Common myeloid progenitor, CD34-positive (primary cell): ENCODE measurements around the gene DENND1B.

ENCODE experiments used
- CTCF ChIA-PET: fragments of 350-600 bp; sonication (Branson Sonifier 250); formaldehyde crosslinking; loops from one replicate; lab custom pipeline; 2021; ENCODE audit warnings: antibody characterized with exemption; lab: Charles Lee
- POLR2A ChIA-PET: fragments of 350-600 bp; sonication (Branson Sonifier 250); formaldehyde crosslinking; loops from one replicate; lab custom pipeline; 2021; ENCODE audit warnings: antibody characterized with exemption; lab: Charles Lee
- DNase-seq, 3 donors: peaks; one replicate each; pipeline versions ENCODE4 v3.0.0 to v3.0.0-alpha.2; 2013
- H3K27ac ChIP-seq, 2 experiments: 1 replicate in 1 of 2; 2 replicates in 1 of 2; pipeline ENCODE4 v1.7.0; 2013; ENCODE audit warnings: inconsistent platforms in 2 of 2, low read length in 2 of 2, mild to moderate bottlenecking in 2 of 2, low read depth in 1 of 2, moderate library complexity in 1 of 2; ENCODE audit not compliant: severe bottlenecking in 2 of 2, insufficient read depth in 1 of 2, poor library complexity in 1 of 2
- H3K27me3 ChIP-seq, 5 experiments: replicated peaks in 2 of 5; 1 replicate in 3 of 5; 2 replicates in 2 of 5; pipeline versions ENCODE4 v1.6.1 to v1.7.0; 2013; ENCODE audit warnings: low read length in 4 of 5, mild to moderate bottlenecking in 2 of 5, moderate library complexity in 2 of 5, inconsistent platforms in 1 of 5; ENCODE audit not compliant: insufficient read depth in 5 of 5, control insufficient read depth in 4 of 5
- H3K36me3 ChIP-seq, 4 experiments: 1 replicate in 2 of 4; 2 replicates in 2 of 4; pipeline versions ENCODE4 v1.6.1 to v1.7.0; 2013; ENCODE audit warnings: low read length in 3 of 4, control low read depth in 1 of 4, mild to moderate bottlenecking in 1 of 4; ENCODE audit not compliant: control insufficient read depth in 4 of 4, insufficient read depth in 4 of 4
- H3K4me1 ChIP-seq, 4 experiments: 1 replicate in 3 of 4; 2 replicates in 1 of 4; pipeline versions ENCODE4 v1.6.1 to v1.7.1; 2013; ENCODE audit warnings: low read length in 3 of 4, mild to moderate bottlenecking in 3 of 4, control low read depth in 1 of 4, inconsistent platforms in 1 of 4, moderate library complexity in 1 of 4; ENCODE audit not compliant: control insufficient read depth in 4 of 4, insufficient read depth in 4 of 4; ENCODE audit errors: control extremely low read depth in 1 of 4
- H3K4me3 ChIP-seq, 7 experiments: 1 replicate in 4 of 7; 2 replicates in 3 of 7; pipeline versions ENCODE4 v1.5.1 to v1.7.0; 2013; ENCODE audit warnings: mild to moderate bottlenecking in 7 of 7, low read length in 6 of 7, moderate library complexity in 6 of 7, inconsistent platforms in 2 of 7, low read depth in 2 of 7, control low read depth in 1 of 7; ENCODE audit not compliant: insufficient read depth in 4 of 7, control insufficient read depth in 1 of 7; ENCODE audit errors: extremely low read depth in 1 of 7
- H3K9me3 ChIP-seq, 5 experiments: 1 replicate in 4 of 5; 2 replicates in 1 of 5; pipeline versions ENCODE4 v1.6.1 to v1.7.1; 2013; ENCODE audit warnings: low read length in 4 of 5, mild to moderate bottlenecking in 2 of 5, inconsistent platforms in 1 of 5, low read depth in 1 of 5, moderate library complexity in 1 of 5; ENCODE audit not compliant: control insufficient read depth in 4 of 5, insufficient read depth in 2 of 5; ENCODE audit errors: control extremely low read depth in 1 of 5
- WGBS: methylation state at CpG from one replicate; pipeline ENCODE4 v1.1.5; 2013; ENCODE audit not compliant: insufficient coverage; 5-methylcytosine and 5-hydroxymethylcytosine counted together

DENND1B gene

DNA sequence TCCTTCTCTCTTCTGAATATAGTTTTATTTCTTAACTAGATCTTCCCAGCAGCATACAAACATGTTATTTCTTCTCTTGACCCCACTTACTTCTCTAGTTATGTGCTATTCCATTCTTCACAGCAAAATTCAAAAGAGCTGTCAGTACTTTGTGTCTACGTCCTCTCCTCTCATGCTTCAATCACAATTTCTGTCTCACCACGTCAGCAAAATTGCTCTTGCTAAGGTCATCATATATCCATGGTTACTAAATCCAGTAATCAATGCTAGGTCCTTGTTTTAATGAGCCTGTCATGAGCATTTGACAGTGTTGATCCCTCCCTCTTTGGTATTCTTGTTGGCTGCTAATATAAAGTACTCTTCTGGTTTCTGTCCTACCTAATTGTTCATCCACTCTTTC lies 214.2 kb downstream of the DENND1B start:
- H3K9me3 ChIP-seq, result peaks cover 0 to 4% (median 0%) of the 10 kb centered on the region in 5 experiments
- H3K4me3 ChIP-seq, result no peak overlapping the region
- DNase-seq, result no peak
- H3K27ac ChIP-seq, result no peak overlapping the region
- no peaks in the 10 kb centered on the region for H3K27me3 ChIP-seq
- H3K36me3 ChIP-seq, result peaks cover 4 to 23% (median 14%) of the 10 kb centered on the region in 4 experiments
- no peaks in the 10 kb centered on the region for H3K4me1 ChIP-seq
- ChIA-PET CTCF (no interaction called here), POLR2A (no interaction called here)
- WGBS, result 100% methylated on average over 2 of the region's 2 CpGs

DNA sequence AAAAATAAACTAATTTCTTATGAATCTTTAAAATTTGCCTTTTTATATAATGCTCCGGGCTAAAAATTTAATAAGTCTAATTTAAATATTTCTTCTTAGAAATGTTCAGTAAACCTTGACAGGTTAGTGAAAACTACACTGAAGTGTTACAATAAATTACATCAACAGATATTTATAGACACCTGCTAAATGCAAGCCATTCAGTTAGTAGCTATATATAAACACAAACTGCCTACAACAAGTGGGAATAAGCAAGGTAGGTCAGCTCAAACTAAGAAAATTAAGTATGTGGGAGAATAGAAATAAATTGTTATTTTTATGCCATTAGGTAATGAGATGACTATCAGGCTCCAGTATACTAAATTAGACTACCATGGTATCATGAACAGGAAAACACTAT lies 215.6 kb downstream of the DENND1B start:
- DNase-seq, result no peak

DNA sequence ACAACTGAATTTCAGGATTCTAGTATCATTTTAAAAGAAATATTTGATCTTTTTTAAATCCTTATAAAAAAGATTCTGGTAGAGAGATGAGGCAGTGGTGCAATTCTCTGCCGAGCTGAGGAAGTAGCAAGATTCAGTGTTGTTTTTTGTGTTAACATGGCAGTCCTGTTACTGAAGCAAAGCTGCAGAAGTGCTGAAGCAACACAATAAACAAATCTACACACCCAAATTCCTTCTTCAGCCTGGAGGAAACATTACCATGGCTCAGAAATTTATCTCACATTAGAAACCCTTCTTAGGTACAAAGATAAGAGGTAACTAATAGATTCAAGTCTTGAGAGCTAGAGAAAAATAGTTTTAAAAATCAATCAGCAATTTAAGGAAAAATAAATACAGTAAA lies 216.0 kb downstream of the DENND1B start:
- CTCF ChIA-PET, result no interaction called here
- WGBS, result no CpG with 5 or more reads among the region's 1 CpG
- no peak overlapping the region for H3K4me3 ChIP-seq

More for the DNA sequence above, 215.6 kb downstream of the DENND1B start:
- H3K36me3 ChIP-seq, result peaks cover 4 to 24% (median 14%) of the 10 kb centered on the region in 4 experiments
- ChIA-PET CTCF (no interaction called here), POLR2A (no interaction called here)
- peaks cover 0 to 6% (median 0%) of the 10 kb centered on the region in 5 experiments for H3K9me3 ChIP-seq
- H3K27me3 ChIP-seq, result no peaks in the 10 kb centered on the region
- no peak overlapping the region for H3K27ac ChIP-seq
- H3K4me1 ChIP-seq, result no peaks in the 10 kb centered on the region
- no peak overlapping the region for H3K4me3 ChIP-seq
- no CpG with 5 or more reads among the region's 1 CpG for WGBS

DNA sequence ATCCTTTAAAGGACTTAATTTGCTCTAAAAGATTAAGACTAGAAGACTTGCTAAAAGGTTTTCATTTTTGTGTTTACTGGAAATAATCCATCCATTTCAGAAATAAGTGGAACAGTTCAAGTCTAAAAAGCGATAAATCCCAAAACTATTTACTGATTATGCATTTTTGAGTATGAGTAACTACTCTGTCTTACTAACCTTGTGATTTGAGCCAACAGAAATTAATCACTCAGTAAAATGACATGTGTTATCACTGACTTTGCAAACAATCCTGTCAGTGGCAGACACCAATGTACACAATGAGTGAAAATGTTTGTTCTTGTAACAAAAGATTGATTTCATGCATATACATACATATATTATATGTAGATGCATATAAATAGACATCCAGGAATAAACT lies 218.0 kb downstream of the DENND1B start:
- Histone ChIP-seq H3K9me3 (peaks cover 0 to 2% (median 0%) of the 10 kb centered on the region in 5 experiments), H3K4me3 (no peak overlapping the region), H3K36me3 (peaks cover 0 to 11% (median 8%) of the 10 kb centered on the region in 4 experiments), H3K27me3 (no peaks in the 10 kb centered on the region), H3K27ac (no peak overlapping the region), H3K4me1 (no peaks in the 10 kb centered on the region)
- ChIA-PET POLR2A (no interaction called here), CTCF (no interaction called here)
- DNase-seq, result no peak
- no CpG with 5 or more reads among the region's 1 CpG for WGBS

More for the DNA sequence above, 216.0 kb downstream of the DENND1B start:
- no peak overlapping the region for H3K27ac ChIP-seq
- no peaks in the 10 kb centered on the region for H3K27me3 ChIP-seq
- H3K36me3 ChIP-seq, result peaks cover 4 to 24% (median 14%) of the 10 kb centered on the region in 4 experiments
- peaks cover 0 to 6% (median 0%) of the 10 kb centered on the region in 5 experiments for H3K9me3 ChIP-seq
- POLR2A ChIA-PET, result no interaction called here
- no peaks in the 10 kb centered on the region for H3K4me1 ChIP-seq
- DNase-seq, result no peak

DNA sequence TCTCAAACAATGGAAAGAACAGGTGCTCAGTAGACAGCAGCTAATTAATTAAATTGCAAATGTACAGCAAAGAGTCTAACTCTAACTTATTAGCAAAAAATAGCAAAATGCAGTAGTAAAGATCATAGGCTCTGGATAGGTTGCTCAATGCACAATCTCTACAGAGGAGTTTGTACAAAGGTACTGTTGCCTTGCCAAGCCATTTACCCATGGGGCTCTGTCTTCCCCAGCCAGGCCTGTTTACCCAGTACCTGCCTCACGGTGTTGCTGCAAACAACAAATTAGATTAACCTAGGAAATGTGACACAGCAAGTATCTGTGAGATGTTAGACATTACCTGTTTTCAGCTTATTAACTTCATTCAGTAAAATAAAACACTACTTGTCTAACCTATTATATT lies 222.0 kb downstream of the DENND1B start:
- CTCF ChIA-PET, result interaction anchor here (1.4 kb wide), 1 partner anchor 34 kb away, joined by 3 read pairs; no protein-coding TSS in a partner anchor
- no peaks in the 10 kb centered on the region for H3K4me1 ChIP-seq

DNA sequence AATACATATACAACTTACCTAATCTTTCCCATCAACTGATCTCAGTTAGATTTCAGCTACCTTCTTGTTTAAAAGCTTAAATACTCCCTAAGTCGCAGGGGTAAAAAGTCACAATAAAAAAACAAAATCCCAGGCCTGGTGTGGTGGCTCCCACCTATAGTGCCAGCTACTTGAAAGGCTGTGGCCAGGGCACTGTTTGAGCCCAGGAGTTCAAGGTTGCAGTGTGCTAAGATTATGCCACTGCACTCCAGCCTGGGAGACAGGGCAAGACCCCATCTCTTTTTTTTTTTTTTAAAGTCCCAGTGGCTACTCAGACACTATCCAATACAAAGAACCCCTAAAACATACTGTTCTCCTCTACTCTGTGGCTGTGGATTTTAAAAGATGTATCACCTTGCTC lies 228.3 kb downstream of the DENND1B start:
- WGBS, result 100% methylated on average over 1 of the region's 1 CpG
- Histone ChIP-seq H3K27me3 (no peaks in the 10 kb centered on the region), H3K4me3 (no peak overlapping the region), H3K9me3 (no peaks in the 10 kb centered on the region), H3K36me3 (peaks cover 0 to 2% (median under 1%) of the 10 kb centered on the region in 4 experiments), H3K27ac (no peak overlapping the region), H3K4me1 (no peaks in the 10 kb centered on the region)
- DNase-seq, result no peak
- POLR2A ChIA-PET, result no interaction called here
- CTCF ChIA-PET, result interaction anchor here (0.6 kb wide), 1 partner anchor 1119 kb away, joined by 3 read pairs; no protein-coding TSS in a partner anchor

More for the DNA sequence above, 222.0 kb downstream of the DENND1B start:
- no peak for DNase-seq
- Histone ChIP-seq H3K27ac (no peak overlapping the region), H3K27me3 (no peaks in the 10 kb centered on the region), H3K9me3 (peaks cover 0 to 2% (median 0%) of the 10 kb centered on the region in 5 experiments), H3K36me3 (peaks cover 0 to 2% (median 0%) of the 10 kb centered on the region in 4 experiments), H3K4me3 (no peak overlapping the region)
- WGBS, result 100% methylated on average over 1 of the region's 1 CpG
- POLR2A ChIA-PET, result no interaction called here

DNA sequence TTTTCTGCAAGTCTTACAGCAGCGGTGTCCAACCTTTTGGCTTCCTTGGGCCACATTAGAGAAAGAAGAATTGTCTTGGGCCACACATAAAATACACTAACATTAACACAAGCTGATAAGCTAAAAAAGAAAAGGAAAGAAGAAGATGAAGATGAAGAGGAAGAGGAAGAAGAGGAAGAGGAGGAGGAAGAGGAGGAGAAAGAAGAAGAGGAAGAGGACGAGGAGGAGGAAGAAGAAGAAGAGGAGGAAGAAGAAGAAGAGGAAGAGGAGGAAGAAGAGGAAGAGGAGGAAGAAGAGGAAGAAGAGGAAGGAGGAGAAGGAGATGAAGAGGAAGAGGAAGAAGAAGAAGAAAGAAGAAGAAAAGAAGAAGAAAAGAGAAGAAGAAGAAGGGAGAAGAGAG lies 230.7 kb downstream of the DENND1B start:
- no peak for DNase-seq
- Histone ChIP-seq H3K4me1 (no peaks in the 10 kb centered on the region), H3K27ac (no peak overlapping the region), H3K4me3 (no peak overlapping the region), H3K9me3 (no peaks in the 10 kb centered on the region), H3K27me3 (no peaks in the 10 kb centered on the region), H3K36me3 (peaks cover 0 to 2% (median under 1%) of the 10 kb centered on the region in 4 experiments)
- POLR2A ChIA-PET, result no interaction called here
- CTCF ChIA-PET, result interaction anchor here (1.1 kb wide), 1 partner anchor 25 kb away, joined by 4 read pairs; no protein-coding TSS in a partner anchor
- 100% methylated on average over 1 of the region's 2 CpGs for WGBS
